ENCODE results near the gene GAST. TPM values are rescaled to one million over a fixed set of nuclear protein-coding genes. Genes with fewer than 3 reads are reported as not detected.
"Not testable (repeated sequence)": the region's sequence is repeated elsewhere in the genome, so short reads cannot be mapped to it uniquely, and the experiment has no call there.

GAST gene
- total RNA-seq, 4 donors from 2014 or later, result not detected

GRCh38 chr17:41684035-41684434 is 28.1 kb upstream of the GAST start:
- intact Hi-C loops (cut with DNase I), result no loop called here
- 69 to 70% methylated on average over 4 of the region's 4 CpGs for WGBS, 2 donors
- Histone ChIP-seq H3K36me3 (no peaks in the 10 kb centered on the region), H3K27me3 (no peaks in the 10 kb centered on the region), H3K27ac (no peak overlapping the region), H3K4me1 (peaks cover 8 to 22% of the 10 kb centered on the region in 2 donors), H3K9me3 (no peaks in the 10 kb centered on the region), H3K4me3 (replicated peaks in 1 of 3) (no peak overlapping the region)
- TF ChIP-seq, protein P1, sequence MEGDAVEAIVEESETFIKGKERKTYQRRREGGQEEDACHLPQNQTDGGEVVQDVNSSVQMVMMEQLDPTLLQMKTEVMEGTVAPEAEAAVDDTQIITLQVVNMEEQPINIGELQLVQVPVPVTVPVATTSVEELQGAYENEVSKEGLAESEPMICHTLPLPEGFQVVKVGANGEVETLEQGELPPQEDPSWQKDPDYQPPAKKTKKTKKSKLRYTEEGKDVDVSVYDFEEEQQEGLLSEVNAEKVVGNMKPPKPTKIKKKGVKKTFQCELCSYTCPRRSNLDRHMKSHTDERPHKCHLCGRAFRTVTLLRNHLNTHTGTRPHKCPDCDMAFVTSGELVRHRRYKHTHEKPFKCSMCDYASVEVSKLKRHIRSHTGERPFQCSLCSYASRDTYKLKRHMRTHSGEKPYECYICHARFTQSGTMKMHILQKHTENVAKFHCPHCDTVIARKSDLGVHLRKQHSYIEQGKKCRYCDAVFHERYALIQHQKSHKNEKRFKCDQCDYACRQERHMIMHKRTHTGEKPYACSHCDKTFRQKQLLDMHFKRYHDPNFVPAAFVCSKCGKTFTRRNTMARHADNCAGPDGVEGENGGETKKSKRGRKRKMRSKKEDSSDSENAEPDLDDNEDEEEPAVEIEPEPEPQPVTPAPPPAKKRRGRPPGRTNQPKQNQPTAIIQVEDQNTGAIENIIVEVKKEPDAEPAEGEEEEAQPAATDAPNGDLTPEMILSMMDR (IDR thresholded peaks at IDR 0.05), result no peak
- no peak for TF ChIP-seq POLR2A (IDR thresholded peaks at IDR 0.05)
- no peak for DNase-seq

DNA sequence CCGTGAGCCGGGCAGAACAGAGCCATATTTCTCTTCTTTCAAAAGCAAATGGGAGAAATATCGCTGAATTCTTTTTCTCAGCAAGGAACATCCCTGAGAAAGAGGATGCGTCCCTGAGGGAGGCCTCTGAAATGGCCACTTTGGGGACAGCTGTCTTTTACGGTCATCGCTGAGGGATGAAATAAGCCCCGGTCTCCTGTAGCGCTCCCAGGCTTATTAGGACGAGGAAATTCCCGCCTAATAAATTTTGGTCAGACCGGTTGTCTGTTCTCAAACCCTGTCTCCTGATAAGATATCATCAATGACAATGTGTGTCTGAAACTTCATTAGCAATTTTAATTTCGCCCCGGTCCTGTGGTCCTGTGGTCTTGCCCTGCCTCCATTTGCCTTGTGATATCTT is 26.4 kb upstream of the GAST start:
- H3K9me3 ChIP-seq; DNase-seq; H3K27me3 ChIP-seq; H3K27ac ChIP-seq; H3K4me3 ChIP-seq (replicated peaks in 1 of 3); intact Hi-C loops (cut with DNase I): not testable (repeated sequence)
- Histone ChIP-seq H3K4me1 (peaks cover 16 to 18% of the 10 kb centered on the region in 2 donors), H3K36me3 (peaks cover 14 to 15% of the 10 kb centered on the region in 2 donors)
- WGBS, 2 donors, result 93 to 95% methylated on average over 13 of the region's 13 CpGs

GRCh38 chr17:41686281-41686680 is 25.9 kb upstream of the GAST start:
- Histone ChIP-seq H3K4me3 (replicated peaks in 1 of 3) (no peak overlapping the region), H3K36me3 (peaks cover 19 to 20% of the 10 kb centered on the region in 2 donors), H3K27me3 (no peaks in the 10 kb centered on the region), H3K4me1 (peaks cover 21 to 22% of the 10 kb centered on the region in 2 donors), H3K9me3 (no peaks in the 10 kb centered on the region), H3K27ac (no peak overlapping the region)
- DNase-seq, result no peak
- 92 to 95% methylated on average over 4 of the region's 4 CpGs for WGBS, 2 donors
- no peak for TF ChIP-seq POLR2A (IDR thresholded peaks at IDR 0.05)
- TF ChIP-seq, protein P1 (IDR thresholded peaks at IDR 0.05), result no peak
- intact Hi-C loops (cut with DNase I), result no loop called here

DNA sequence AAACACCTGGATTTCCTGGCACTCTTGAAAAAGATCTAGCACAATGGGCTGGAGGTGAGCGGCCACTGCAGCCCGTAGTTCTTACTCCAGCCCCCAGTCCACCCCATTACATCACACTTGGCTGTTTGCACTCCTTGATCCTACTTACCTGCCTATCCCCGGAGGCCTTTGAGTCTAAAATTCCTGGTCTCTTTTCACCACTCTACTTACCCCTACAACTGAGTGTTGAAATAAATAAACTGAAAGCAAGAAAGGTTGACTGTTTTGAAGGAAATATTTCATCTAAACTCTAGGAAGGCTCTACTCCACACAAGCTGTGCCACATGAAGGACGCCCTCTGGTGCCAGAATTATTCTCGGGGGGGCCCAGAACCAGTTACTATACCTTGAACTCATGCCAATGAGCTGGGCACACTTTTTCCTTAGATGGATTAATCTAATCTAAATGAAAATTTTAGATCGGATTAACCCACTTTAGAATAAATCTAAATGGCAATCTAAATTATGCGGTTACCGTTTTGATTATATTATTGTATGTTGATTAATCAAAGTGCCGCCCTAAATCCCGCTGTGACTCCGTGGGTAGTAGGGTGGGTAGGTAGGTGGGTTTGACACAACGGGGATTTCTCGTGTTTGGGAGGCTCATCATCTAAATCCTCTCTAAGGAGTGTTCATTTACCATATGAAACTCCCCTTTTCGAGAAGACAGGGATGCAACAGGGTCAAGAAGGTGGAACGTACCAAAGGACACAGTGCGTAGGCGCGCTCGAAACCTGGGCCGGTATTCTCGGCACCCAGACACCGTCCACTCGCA is 24.1 kb upstream of the GAST start:
- 4% methylated on average over 23 of the region's 23 CpGs for WGBS, 2 donors
- Histone ChIP-seq H3K27ac (peak overlapping the region; percentile 89 to 100 (median 100)), H3K9me3 (no peaks in the 10 kb centered on the region), H3K36me3 (peaks cover 37% of the 10 kb centered on the region in 2 donors), H3K27me3 (no peaks in the 10 kb centered on the region), H3K4me1 (peaks cover 22 to 29% of the 10 kb centered on the region in 2 donors), H3K4me3 (replicated peaks in 1 of 3) (peak overlapping the region in 2 of 3 donors; percentile 18 to 19)
- peak; percentile 74 to 81 for DNase-seq
- intact Hi-C loops (cut with DNase I), result no loop called here
- TF ChIP-seq, protein P1 (IDR thresholded peaks at IDR 0.05), result peak in 3 of 6 experiments; percentile 11 to 23 (median 14)
- no peak for TF ChIP-seq POLR2A (IDR thresholded peaks at IDR 0.05)

- intact Hi-C loops (cut with DNase I), result no loop called here
- Histone ChIP-seq H3K4me1 (peaks cover 22 to 29% of the 10 kb centered on the region in 2 donors), H3K27ac (peak within 1 kb of the TSS; percentile 100), H3K4me3 (replicated peaks in 1 of 3) (peak within 1 kb of the TSS; percentile 68 to 100 (median 99)), H3K36me3 (peaks cover 45% of the 10 kb centered on the region in 2 donors), H3K27me3 (no peaks in the 10 kb centered on the region), H3K9me3 (no peaks in the 10 kb centered on the region)
- TF ChIP-seq, protein P1 (IDR thresholded peaks at IDR 0.05), result no peak
- TF ChIP-seq POLR2A (IDR thresholded peaks at IDR 0.05), result peak; percentile 99
- DNase-seq, result peak; percentile 99 to 100
- 0 to 1% methylated on average over 23 to 64 of the region's 81 CpGs for WGBS, 2 donors
Measured at GRCh38 chr17:41688641-41689496, 23.3 kb upstream of the GAST start, which contains the start of gene EIF1. EIF1 (plus strand) TSS chr17:41688885; CDS start chr17:41689039, 154 bp downstream.
